ENCODE results near the gene EXOC1. TPM values are rescaled to one million over a fixed set of nuclear protein-coding genes. Genes with fewer than 3 reads are reported as not detected.

EXOC1 gene
- total and polyA plus RNA-seq, 10 of the 15 experiments (the other 5 are each of a cell fraction or from before 2014, with no cell fraction given) = 11.8 to 36.6 (median 21.1) TPM

DNA sequence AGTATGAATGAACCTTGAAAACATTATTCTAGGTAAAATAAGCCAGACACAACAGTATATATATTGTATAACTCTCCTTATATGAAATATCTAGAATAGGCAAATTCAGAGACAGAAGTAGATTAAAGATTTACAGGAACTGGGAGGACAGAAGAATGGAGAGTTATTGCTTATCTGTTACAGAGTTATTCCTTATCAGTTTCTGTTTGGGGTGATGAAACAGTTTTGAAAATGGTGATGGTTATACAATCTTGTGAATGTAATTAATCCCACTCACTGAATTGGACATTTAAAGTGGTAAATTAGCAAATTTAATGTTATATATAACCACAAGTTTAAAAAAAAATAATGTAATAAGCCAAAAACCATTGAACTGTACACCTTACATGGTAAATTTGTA is 14.5 kb upstream of the EXOC1 start:
- H3K27me3 ChIP-seq (replicated peaks in 1 of 2; ENCODE audit: control insufficient read depth in 2 of 2, insufficient read depth in 2 of 2, low read length in 1 of 2) = no peaks in the 10 kb centered on the region
- no peak overlapping the region for H3K4me2 ChIP-seq (ENCODE audit: control insufficient read depth, insufficient read depth)
- no peaks in the 10 kb centered on the region for H3K79me2 ChIP-seq (ENCODE audit: control insufficient read depth, insufficient read depth, low read length)
- no peak overlapping the region for H3K9ac ChIP-seq (ENCODE audit: control insufficient read depth, insufficient read depth, low read length)
- DNase-seq (ENCODE audit: low read depth, low spot score) (no peak), ATAC-seq (no peak), FAIRE-seq (no peak)
- H3K9me3 ChIP-seq (replicated peaks; ENCODE audit: control insufficient read depth, insufficient read depth, low read length) = no peaks in the 10 kb centered on the region
- ChIA-PET POLR2A (no interaction called here), SMC1A (ENCODE audit: uncharacterized antibody, unreplicated experiment) (no interaction called here), RAD21 (ENCODE audit: unreplicated experiment) (no interaction called here), CTCF (no interaction called here)
- H3K4me1 ChIP-seq (ENCODE audit: control insufficient read depth, insufficient read depth, low read length) = no peaks in the 10 kb centered on the region
- in situ Hi-C loops (cut with MboI) (no loop called here), intact Hi-C loops (cut with micrococcal nuclease; ENCODE audit: unreplicated experiment) (no loop called here)
- no peaks in the 10 kb centered on the region for H3K36me3 ChIP-seq (ENCODE audit: control insufficient read depth in 2 of 2, insufficient read depth in 2 of 2, low read length in 1 of 2)
- H3K4me3 ChIP-seq = no peak overlapping the region
- BruUV-seq (replicated peaks) = no TSS peak
- no peak overlapping the region for H3K27ac ChIP-seq (ENCODE audit: control insufficient read depth, insufficient read depth)
- no peak overlapping the region for H2AFZ ChIP-seq (ENCODE audit: control insufficient read depth, low read depth, low read length)
- H4K20me1 ChIP-seq (ENCODE audit: control insufficient read depth, insufficient read depth) = no peaks in the 10 kb centered on the region
- TF ChIP-seq, protein P1, sequence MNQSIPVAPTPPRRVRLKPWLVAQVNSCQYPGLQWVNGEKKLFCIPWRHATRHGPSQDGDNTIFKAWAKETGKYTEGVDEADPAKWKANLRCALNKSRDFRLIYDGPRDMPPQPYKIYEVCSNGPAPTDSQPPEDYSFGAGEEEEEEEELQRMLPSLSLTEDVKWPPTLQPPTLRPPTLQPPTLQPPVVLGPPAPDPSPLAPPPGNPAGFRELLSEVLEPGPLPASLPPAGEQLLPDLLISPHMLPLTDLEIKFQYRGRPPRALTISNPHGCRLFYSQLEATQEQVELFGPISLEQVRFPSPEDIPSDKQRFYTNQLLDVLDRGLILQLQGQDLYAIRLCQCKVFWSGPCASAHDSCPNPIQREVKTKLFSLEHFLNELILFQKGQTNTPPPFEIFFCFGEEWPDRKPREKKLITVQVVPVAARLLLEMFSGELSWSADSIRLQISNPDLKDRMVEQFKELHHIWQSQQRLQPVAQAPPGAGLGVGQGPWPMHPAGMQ (IDR thresholded peaks at IDR 0.05; ENCODE audit: borderline replicate concordance) = no peak
- TF ChIP-seq BHLHE40 (IDR thresholded peaks at IDR 0.05; ENCODE audit: borderline replicate concordance in 1 of 2, low read depth in 2 of 2, low read length in 1 of 2) (no peak), YBX1 (IDR thresholded peaks at IDR 0.05) (no peak), POU2F2 (IDR thresholded peaks at IDR 0.05; ENCODE audit: borderline replicate concordance, low read depth, low read length) (no peak), CHD4 (IDR thresholded peaks at IDR 0.05) (no peak), WRNIP1 (IDR thresholded peaks at IDR 0.05; ENCODE audit: borderline replicate concordance, low read depth, low read length) (no peak)
- TF ChIP-seq, protein P2, sequence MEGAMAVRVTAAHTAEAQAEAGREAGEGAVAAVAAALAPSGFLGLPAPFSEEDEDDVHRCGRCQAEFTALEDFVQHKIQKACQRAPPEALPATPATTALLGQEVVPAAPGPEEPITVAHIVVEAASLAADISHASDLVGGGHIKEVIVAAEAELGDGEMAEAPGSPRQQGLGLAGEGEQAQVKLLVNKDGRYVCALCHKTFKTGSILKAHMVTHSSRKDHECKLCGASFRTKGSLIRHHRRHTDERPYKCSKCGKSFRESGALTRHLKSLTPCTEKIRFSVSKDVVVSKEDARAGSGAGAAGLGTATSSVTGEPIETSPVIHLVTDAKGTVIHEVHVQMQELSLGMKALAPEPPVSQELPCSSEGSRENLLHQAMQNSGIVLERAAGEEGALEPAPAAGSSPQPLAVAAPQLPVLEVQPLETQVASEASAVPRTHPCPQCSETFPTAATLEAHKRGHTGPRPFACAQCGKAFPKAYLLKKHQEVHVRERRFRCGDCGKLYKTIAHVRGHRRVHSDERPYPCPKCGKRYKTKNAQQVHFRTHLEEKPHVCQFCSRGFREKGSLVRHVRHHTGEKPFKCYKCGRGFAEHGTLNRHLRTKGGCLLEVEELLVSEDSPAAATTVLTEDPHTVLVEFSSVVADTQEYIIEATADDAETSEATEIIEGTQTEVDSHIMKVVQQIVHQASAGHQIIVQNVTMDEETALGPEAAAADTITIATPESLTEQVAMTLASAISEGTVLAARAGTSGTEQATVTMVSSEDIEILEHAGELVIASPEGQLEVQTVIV (IDR thresholded peaks at IDR 0.05; ENCODE audit: borderline replicate concordance, partially characterized antibody) = no peak
- TF ChIP-seq, protein P3, sequence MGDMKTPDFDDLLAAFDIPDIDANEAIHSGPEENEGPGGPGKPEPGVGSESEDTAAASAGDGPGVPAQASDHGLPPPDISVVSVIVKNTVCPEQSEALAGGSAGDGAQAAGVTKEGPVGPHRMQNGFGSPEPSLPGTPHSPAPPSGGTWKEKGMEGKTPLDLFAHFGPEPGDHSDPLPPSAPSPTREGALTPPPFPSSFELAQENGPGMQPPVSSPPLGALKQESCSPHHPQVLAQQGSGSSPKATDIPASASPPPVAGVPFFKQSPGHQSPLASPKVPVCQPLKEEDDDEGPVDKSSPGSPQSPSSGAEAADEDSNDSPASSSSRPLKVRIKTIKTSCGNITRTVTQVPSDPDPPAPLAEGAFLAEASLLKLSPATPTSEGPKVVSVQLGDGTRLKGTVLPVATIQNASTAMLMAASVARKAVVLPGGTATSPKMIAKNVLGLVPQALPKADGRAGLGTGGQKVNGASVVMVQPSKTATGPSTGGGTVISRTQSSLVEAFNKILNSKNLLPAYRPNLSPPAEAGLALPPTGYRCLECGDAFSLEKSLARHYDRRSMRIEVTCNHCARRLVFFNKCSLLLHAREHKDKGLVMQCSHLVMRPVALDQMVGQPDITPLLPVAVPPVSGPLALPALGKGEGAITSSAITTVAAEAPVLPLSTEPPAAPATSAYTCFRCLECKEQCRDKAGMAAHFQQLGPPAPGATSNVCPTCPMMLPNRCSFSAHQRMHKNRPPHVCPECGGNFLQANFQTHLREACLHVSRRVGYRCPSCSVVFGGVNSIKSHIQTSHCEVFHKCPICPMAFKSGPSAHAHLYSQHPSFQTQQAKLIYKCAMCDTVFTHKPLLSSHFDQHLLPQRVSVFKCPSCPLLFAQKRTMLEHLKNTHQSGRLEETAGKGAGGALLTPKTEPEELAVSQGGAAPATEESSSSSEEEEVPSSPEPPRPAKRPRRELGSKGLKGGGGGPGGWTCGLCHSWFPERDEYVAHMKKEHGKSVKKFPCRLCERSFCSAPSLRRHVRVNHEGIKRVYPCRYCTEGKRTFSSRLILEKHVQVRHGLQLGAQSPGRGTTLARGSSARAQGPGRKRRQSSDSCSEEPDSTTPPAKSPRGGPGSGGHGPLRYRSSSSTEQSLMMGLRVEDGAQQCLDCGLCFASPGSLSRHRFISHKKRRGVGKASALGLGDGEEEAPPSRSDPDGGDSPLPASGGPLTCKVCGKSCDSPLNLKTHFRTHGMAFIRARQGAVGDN (IDR thresholded peaks at IDR 0.05) = no peak
- TF ChIP-seq, protein P4, sequence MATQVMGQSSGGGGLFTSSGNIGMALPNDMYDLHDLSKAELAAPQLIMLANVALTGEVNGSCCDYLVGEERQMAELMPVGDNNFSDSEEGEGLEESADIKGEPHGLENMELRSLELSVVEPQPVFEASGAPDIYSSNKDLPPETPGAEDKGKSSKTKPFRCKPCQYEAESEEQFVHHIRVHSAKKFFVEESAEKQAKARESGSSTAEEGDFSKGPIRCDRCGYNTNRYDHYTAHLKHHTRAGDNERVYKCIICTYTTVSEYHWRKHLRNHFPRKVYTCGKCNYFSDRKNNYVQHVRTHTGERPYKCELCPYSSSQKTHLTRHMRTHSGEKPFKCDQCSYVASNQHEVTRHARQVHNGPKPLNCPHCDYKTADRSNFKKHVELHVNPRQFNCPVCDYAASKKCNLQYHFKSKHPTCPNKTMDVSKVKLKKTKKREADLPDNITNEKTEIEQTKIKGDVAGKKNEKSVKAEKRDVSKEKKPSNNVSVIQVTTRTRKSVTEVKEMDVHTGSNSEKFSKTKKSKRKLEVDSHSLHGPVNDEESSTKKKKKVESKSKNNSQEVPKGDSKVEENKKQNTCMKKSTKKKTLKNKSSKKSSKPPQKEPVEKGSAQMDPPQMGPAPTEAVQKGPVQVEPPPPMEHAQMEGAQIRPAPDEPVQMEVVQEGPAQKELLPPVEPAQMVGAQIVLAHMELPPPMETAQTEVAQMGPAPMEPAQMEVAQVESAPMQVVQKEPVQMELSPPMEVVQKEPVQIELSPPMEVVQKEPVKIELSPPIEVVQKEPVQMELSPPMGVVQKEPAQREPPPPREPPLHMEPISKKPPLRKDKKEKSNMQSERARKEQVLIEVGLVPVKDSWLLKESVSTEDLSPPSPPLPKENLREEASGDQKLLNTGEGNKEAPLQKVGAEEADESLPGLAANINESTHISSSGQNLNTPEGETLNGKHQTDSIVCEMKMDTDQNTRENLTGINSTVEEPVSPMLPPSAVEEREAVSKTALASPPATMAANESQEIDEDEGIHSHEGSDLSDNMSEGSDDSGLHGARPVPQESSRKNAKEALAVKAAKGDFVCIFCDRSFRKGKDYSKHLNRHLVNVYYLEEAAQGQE (IDR thresholded peaks at IDR 0.05; ENCODE audit: low read depth, low read length) = no peak

All from GM12878 (cell line).